GM12878 (cell line): ENCODE results near the gene ATG9A. TPM values are rescaled to one million over a fixed set of nuclear protein-coding genes. Genes with fewer than 3 reads are reported as not detected.

Source experiments
- ATAC-seq: fragments of 200-7000 bp; cut with Tn5 transposase; 3 replicates; pipeline ENCODE4 v1.9.1; 2020; ENCODE audit warnings: mild to moderate bottlenecking, moderate library complexity
- BruUV-seq: library from RNA; stranded (reverse); fragments of 400-500 nt; replicated peaks from 2 replicates; lab custom pipeline; 2021; lab: Mats Ljungman, UMichigan
- CTCF ChIA-PET: fragments of 300-600 bp; sonication (Branson Sonifier 250); formaldehyde crosslinking; extraction: SDS; loops from one replicate; lab custom pipeline; 2021; ENCODE audit warnings: inconsistent platforms; lab: Yijun Ruan, JAX
- POLR2A ChIA-PET: fragments of 350-600 bp; formaldehyde crosslinking; extraction: SDS; loops from one replicate; lab custom pipeline; 2021; ENCODE audit warnings: inconsistent platforms; lab: Charles Lee
- RAD21 ChIA-PET: fragments of 300-600 bp; sonication (Branson Sonifier 250); formaldehyde crosslinking; loops from one replicate; lab custom pipeline; 2023; ENCODE audit warnings: antibody characterized with exemption; ENCODE audit not compliant: unreplicated experiment; lab: Charles Lee
- SMC1A ChIA-PET: fragments of 300-600 bp; sonication (Branson Sonifier 250); formaldehyde crosslinking; loops from one replicate; lab custom pipeline; 2023; ENCODE audit not compliant: unreplicated experiment, uncharacterized antibody; lab: Charles Lee
- DNase-seq: peaks from one replicate; pipeline ENCODE4 v3.0.0-alpha.2; 2011; ENCODE audit warnings: low read depth, low spot score
- FAIRE-seq: peaks from 3 replicates; lab custom pipeline; 2011; peaks lifted over from hg19 to GRCh38; lab: Jason Lieb, UNC
- H2AFZ ChIP-seq: 2 replicates; pipeline ENCODE4 v1.6.0; 2011; ENCODE audit warnings: low read depth, low read length, control low read depth; ENCODE audit not compliant: control insufficient read depth
- H3K27ac ChIP-seq: 2 replicates; pipeline ENCODE4 v1.5.1; 2011; ENCODE audit warnings: control low read depth; ENCODE audit not compliant: control insufficient read depth, insufficient read depth
- H3K27me3 ChIP-seq, 2 experiments: replicated peaks in 1 of 2; 2 replicates each; pipeline versions ENCODE4 v1.6.0 to v1.6.1; 2011; ENCODE audit warnings: low read length in 1 of 2; ENCODE audit not compliant: control insufficient read depth in 2 of 2, insufficient read depth in 2 of 2
- H3K36me3 ChIP-seq, 2 experiments: 2 replicates each; pipeline ENCODE4 v1.5.1; 2011; ENCODE audit warnings: low read length in 1 of 2; ENCODE audit not compliant: control insufficient read depth in 2 of 2, insufficient read depth in 2 of 2
- H3K4me1 ChIP-seq: 2 replicates; pipeline ENCODE4 v1.6.1; 2011; ENCODE audit warnings: mild to moderate bottlenecking, low read length, moderate library complexity, mixed read lengths; ENCODE audit not compliant: control insufficient read depth, insufficient read depth
- H3K4me2 ChIP-seq: 2 replicates; pipeline ENCODE4 v1.6.0; 2011; ENCODE audit warnings: control low read depth; ENCODE audit not compliant: control insufficient read depth, insufficient read depth
- H3K4me3 ChIP-seq: fragments of 200-600 bp; sonication (generic); 2 replicates; pipeline ENCODE4 v1.5.1; 2016
- H3K79me2 ChIP-seq: 2 replicates; pipeline ENCODE4 v1.6.0; 2011; ENCODE audit warnings: low read length; ENCODE audit not compliant: control insufficient read depth, insufficient read depth
- H3K9ac ChIP-seq: 2 replicates; pipeline ENCODE4 v1.8.0; 2011; ENCODE audit warnings: low read length, control low read depth, mixed read lengths; ENCODE audit not compliant: control insufficient read depth, insufficient read depth
- H3K9me3 ChIP-seq: replicated peaks from 3 replicates; pipeline ENCODE4 v1.5.1; 2011; ENCODE audit warnings: mild to moderate bottlenecking, low read length; ENCODE audit not compliant: control insufficient read depth, insufficient read depth
- H4K20me1 ChIP-seq: 2 replicates; pipeline ENCODE4 v1.6.0; 2011; ENCODE audit not compliant: control insufficient read depth, insufficient read depth
- POLR2A ChIP-seq: IDR thresholded peaks from 2 replicates; pipeline ENCODE4 v1.6.1; 2011; ENCODE audit warnings: low read depth, mild to moderate bottlenecking, low read length
- ZNF384 ChIP-seq: IDR thresholded peaks from 2 replicates; pipeline ENCODE4 v1.6.1; 2012; ENCODE audit warnings: low read depth, mild to moderate bottlenecking, low read length, improper control_type of control experiment, borderline replicate concordance
- WGBS: methylation state at CpG from one replicate; pipeline ENCODE4 v1.1.6; 2016; ENCODE audit warnings: low lambda C conversion rate; ENCODE audit not compliant: insufficient replicate concordance, insufficient coverage; ENCODE audit errors: missing lambda C conversion rate; 5-methylcytosine and 5-hydroxymethylcytosine counted together
- in situ Hi-C: fragments of 300-500 bp; cut with MboI; formaldehyde crosslinking; loops from 9 replicates; pipeline ENCODE4 v1.14.3; 2018; ENCODE audit warnings: mixed read lengths
- intact Hi-C: fragments of 100-400 bp; cut with micrococcal nuclease; formaldehyde crosslinking; loops from one replicate; pipeline ENCODE4 v1.14.2; 2022; ENCODE audit not compliant: unreplicated experiment
- polyA plus RNA-seq, 11 experiments: library from polyadenylated mRNA; depleted of rRNA in 4 of 11; unstranded in 6 of 11; stranded (reverse) in 5 of 11; fragments of >200 nt; fragmentation: Nextera tagmentation in 4 of 11; fragmentation: Illumina TruSeq in 1 of 11; extraction: Ambion mirVana in 4 of 11; extraction: Trizol in 1 of 11; gene quantifications; 1 replicate in 1 of 11; 2 replicates in 10 of 11; pipeline versions ENCODE4 v1.2.1 to v1.2.3, GENCODE V29; 2011 to 2016; ENCODE audit warnings: inconsistent platforms in 2 of 11, missing spikeins in 2 of 11, low read depth in 1 of 11
- total RNA-seq, 4 experiments: library from RNA; depleted of rRNA in 3 of 4; stranded (reverse); fragments of >200 nt in 3 of 4; fragmentation: Illumina TruSeq in 1 of 4; extraction: Trizol in 1 of 4; gene quantifications; 2 replicates each; pipeline versions ENCODE4 v1.2.1 to v1.2.3, GENCODE V29; 2013 to 2021

The ATG9A gene
- total and polyA plus RNA-seq, 10 of the 15 experiments (the other 5 are each of a cell fraction or from before 2014, with no cell fraction given): 0.16 to 37.5 (median 14.6) TPM; not detected in 1

DNA sequence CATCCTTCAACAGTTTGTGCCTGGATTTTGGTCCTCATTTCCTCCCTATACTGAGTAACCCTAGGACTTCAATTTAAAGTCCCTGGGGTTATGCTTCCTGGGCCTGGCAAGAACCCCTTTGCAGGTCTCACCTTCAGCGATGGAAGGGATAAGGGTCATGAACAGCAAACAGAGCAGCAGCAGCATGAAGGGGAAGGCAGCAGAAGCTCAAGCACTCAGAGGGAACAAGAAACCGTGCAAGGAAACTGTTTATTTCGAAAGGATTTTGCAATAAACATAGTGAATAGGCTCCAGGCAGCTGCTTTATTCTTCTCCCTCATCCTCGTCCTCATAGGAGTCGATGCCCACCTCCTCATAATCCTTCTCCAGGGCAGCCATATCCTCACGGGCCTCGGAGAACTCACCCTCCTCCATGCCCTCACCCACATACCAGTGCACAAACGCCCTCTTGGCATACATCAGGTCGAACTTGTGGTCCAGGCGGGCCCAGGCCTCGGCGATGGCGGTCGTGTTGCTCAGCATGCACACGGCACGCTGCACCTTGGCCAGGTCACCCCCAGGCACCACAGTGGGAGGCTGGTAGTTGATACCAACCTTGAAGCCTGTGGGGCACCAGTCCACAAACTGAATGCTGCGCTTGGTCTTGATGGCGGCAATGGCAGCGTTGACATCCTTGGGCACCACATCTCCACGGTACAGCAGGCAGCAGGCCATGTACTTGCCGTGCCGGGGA is 20.8 kb upstream of the ATG9A start:
- in situ Hi-C loops (no loop called here), intact Hi-C loops (no loop called here)
- H3K4me2 ChIP-seq: peak overlapping the region; percentile 9
- ChIA-PET RAD21 (interaction anchor here (1.0 to 5.1 kb wide), 13 partner anchors 11 to 138 kb away, joined by 3 to 53 read pairs (median 9); partner anchors contain the start of genes ANKZF1, ATG9A, CNPPD1 and DNAJB2), SMC1A (interaction anchor here (1.0 to 8.6 kb wide), 13 partner anchors 10 to 355 kb away, joined by 3 to 98 read pairs (median 9); partner anchors contain the start of genes ANKZF1, ATG9A, CNPPD1 and DNAJB2), POLR2A (interaction anchor here (0.8 to 9.0 kb wide), 10 partner anchors 12 to 356 kb away, joined by 3 to 160 read pairs (median 8); partner anchors contain the start of genes ANKZF1, ATG9A, CNPPD1 and DNAJB2), CTCF (interaction anchor here (0.9 to 5.5 kb wide), 9 partner anchors 11 to 101 kb away, joined by 3 to 69 read pairs (median 6); partner anchors contain the start of genes ANKZF1, ATG9A, DNAJB2 and SLC23A3)
- H3K79me2 ChIP-seq: peaks cover 60% of the 10 kb centered on the region
- H3K27ac ChIP-seq: peak overlapping the region; percentile 58
- WGBS: 76% methylated on average over 22 of the region's 22 CpGs
- 0 out of 2 replicates have a peak, but pooled peaks cover 4% of the 10 kb centered on the region for H4K20me1 ChIP-seq
- peaks cover 12 to 19% of the 10 kb centered on the region in 2 experiments for H3K36me3 ChIP-seq
- no peak for ATAC-seq
- no peak for DNase-seq
- peaks cover 48% of the 10 kb centered on the region for H3K4me1 ChIP-seq
- H3K9me3 ChIP-seq: no peaks in the 10 kb centered on the region
- H3K4me3 ChIP-seq: peak overlapping the region; percentile 35; the same call in 1 of the 2 replicates
- FAIRE-seq: no peak
- no TSS peak for BruUV-seq
- no peaks in the 10 kb centered on the region for H3K27me3 ChIP-seq
- H2AFZ ChIP-seq: no peak overlapping the region
- H3K9ac ChIP-seq: peak overlapping the region; percentile 13; the same call in 1 of the 2 replicates
- TF ChIP-seq POLR2A (peak; percentile 47; the same call in 1 of the 2 replicates), ZNF384 (no peak)
